GM21576 (cell line): ENCODE data around the gene NOVA1.

Experiments used
- ATAC-seq: cut with Tn5 transposase; IDR thresholded peaks from one replicate; pipeline ENCODE4 v1.9.1; 2021; ENCODE audit warnings: mild to moderate bottlenecking, moderate library complexity; ENCODE audit not compliant: unreplicated experiment

The NOVA1 gene

DNA sequence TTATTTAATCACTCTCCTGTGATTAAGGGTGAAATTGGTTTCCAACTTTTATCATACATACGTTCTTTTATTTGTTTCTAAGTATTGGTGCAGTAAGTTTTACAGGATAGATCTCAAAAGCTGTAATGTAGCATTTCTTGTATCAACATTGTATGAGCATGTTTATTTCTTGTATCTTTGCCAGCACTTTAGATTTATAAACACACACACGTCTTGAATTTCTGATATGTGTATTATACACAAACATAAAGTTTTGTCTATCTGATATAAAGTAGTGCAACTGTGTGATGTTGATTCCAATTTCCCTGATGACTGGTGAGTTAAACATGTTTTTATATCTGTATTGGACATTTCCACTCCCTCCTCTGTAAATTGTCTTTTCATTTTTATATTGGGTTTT, 134.7 kb downstream of the NOVA1 start:
- no peak for ATAC-seq

- ATAC-seq, result no peak
Measured at GRCh38 chr14:26454105-26454504, 143.7 kb downstream of the NOVA1 start.

GRCh38 chr14:26448181-26448855, 149.5 kb downstream of the NOVA1 start:
- no peak for ATAC-seq

- no peak for ATAC-seq
Measured at GRCh38 chr14:26444822-26445221, 153.0 kb downstream of the NOVA1 start.

- no peak for ATAC-seq
Measured at GRCh38 chr14:26443654-26444053, 154.2 kb downstream of the NOVA1 start.

- no peak for ATAC-seq
Measured at GRCh38 chr14:26429205-26429604, 168.6 kb downstream of the NOVA1 start.

- ATAC-seq, result no peak
Measured at GRCh38 chr14:26427097-26427496, 170.7 kb downstream of the NOVA1 start.

- ATAC-seq, result no peak
Measured at GRCh38 chr14:26424537-26424936, 173.3 kb downstream of the NOVA1 start.

DNA sequence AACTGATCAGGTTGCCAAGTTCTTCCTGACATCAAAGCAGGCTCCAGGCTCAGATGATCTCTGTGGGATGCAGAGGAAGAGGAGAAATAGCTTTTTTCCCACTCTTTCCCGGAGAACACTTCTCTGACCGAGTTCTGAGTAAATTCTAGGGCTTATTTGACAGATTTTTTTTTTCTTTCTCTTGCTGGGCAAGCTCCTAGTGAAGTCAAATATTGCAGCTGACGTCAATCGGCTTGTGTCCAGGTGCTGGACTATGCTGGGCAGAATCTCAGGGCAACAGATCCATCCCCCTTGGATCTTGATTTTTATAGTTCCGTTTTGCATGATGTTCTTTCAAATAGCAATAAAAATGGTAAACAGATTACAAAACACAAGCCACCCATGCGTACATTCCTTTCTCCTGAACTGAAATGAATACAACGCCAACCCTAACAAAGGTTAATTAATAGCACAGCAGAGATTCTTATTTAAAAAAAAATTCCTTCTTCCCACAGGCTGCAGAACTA, 182.2 kb downstream of the NOVA1 start:
- ATAC-seq, result no peak

GRCh38 chr14:26414926-26415325, 182.9 kb downstream of the NOVA1 start:
- ATAC-seq, result no peak

DNA sequence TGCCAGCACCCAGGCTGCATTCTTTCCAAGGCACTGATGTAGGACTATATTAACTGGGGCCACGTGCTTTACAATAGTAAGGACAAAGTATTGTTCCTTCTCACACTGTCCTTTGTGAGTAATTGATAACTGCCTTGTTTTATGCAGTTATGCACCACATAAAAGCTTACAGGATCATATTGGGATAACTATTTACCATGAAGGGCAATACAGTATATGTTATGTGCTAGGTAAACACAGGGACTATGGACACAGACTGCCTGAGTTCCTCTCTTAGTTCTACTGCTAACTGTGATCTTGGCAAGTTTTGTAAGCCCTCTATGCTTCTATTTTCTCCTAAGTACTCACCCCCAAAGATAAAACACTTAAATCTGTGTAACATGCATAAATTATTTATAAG, 183.7 kb downstream of the NOVA1 start:
- no peak for ATAC-seq

GRCh38 chr14:26412421-26412820, 185.4 kb downstream of the NOVA1 start:
- no peak for ATAC-seq

DNA sequence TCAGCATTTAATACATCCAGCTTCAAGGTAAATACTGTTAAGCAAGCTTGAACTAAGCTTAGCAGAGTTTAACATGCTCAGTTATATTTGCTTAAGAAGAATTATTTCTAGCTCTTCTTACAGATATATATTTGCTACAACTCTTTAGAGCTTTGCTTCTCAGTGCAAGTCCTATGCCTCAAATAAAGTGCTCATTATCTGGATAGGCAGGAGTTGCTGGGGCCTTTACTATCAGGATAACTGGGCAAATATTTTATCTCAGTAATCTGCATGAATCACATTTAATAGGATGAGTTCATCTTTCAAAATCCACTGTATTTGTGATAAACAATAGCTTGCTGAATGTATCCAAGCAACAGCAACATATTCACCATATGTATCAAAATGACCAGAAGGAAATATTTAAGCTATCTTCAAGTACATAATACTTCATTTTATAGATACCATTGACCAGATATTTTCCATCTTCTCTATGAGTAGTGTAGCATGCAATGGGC, 187.6 kb downstream of the NOVA1 start:
- no peak for ATAC-seq

GRCh38 chr14:26404927-26405326, 192.9 kb downstream of the NOVA1 start:
- ATAC-seq, result no peak

GRCh38 chr14:26403760-26404159, 194.1 kb downstream of the NOVA1 start:
- ATAC-seq, result no peak

- ATAC-seq, result no peak
Measured at GRCh38 chr14:26402126-26402525, 195.7 kb downstream of the NOVA1 start.

DNA sequence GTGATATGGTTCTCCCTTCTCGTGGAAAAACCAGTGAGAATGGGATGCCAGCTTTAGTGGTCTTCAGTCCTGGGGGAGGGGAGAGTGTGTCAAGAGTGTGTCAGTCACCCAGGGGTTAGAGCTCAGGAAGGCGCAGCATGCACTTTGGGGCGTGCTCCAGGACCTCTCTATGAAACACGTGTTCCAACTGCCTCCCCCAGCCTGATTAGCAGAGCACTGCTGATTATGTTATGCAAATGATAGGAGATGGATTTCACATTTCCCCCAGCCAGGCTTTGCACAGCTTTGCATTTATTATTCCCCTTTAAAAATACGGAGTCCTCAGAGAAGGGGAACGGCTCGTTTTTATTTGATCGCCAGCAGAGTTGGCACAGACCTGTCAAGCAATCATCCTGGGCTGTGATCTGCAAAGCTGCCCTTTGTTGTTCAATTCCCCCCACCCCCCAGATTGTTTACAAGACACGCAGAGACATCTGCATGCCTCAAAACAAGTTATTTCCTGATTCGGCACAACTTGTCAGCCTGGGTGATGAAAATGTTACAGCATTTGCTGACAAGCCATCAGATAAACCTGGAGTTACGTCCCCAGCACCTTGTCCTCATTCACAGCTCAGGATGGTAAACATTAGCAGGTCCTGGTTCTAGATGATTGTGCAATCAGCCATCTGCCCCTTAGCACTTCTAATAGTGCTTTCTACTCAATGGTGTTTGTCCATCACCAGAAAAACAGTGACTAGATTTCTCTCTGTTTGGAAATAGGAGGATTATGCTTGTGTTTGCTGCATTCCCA, 196.5 kb downstream of the NOVA1 start:
- ATAC-seq, result no peak

- ATAC-seq, result no peak
Measured at GRCh38 chr14:26400373-26400772, 197.5 kb downstream of the NOVA1 start.

DNA sequence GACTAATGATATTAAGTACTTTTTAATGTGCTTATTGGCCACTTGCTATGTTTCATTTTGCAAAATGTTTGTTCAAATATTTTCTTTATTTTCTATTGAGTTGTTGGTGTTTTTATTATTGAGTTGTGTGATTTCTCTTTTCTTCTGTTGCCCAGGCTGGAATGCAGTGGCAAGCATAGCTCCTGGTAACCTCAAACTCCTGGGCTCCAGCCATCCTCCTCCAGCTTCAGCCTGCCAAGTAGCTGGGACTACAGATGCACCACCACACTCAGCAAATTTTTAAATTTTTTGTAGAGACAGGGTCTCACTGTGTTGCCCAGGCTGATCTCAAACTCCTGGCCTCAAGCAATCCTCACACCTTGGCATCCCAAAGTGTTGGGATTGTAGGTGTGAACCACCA, 199.2 kb downstream of the NOVA1 start:
- no peak for ATAC-seq
